Central memory CD8-positive, alpha-beta T cell (primary cell): ENCODE measurements around the gene TBCK.

Experiments used
- ATAC-seq: fragments of 150-1000 bp; cut with Tn5 transposase; replicated peaks from 2 replicates; pipeline ENCODE4 v1.10.0; 2022; ENCODE audit warnings: mild to moderate bottlenecking, moderate FRiP score, moderate number of reproducible peaks; ENCODE audit not compliant: poor library complexity, severe bottlenecking; ENCODE audit errors: extremely low read depth
- DNase-seq, 2 donors: peaks; one replicate each; pipeline ENCODE4 v3.0.0; 2021; ENCODE audit warnings: low spot score in 2 of 2
- H3K27ac Mint-ChIP-seq: one replicate; pipeline ENCODE4 v1.8.0; 2022; ENCODE audit warnings: low read depth, mild to moderate bottlenecking, moderate library complexity, mixed read lengths
- H3K27me3 Mint-ChIP-seq: one replicate; pipeline ENCODE4 v1.8.0; 2022; ENCODE audit warnings: mixed read lengths
- H3K36me3 Mint-ChIP-seq: one replicate; pipeline ENCODE4 v1.8.0; 2022; ENCODE audit warnings: mild to moderate bottlenecking, moderate library complexity, mixed read lengths; ENCODE audit not compliant: insufficient read depth
- H3K4me1 Mint-ChIP-seq: one replicate; pipeline ENCODE4 v1.8.0; 2022; ENCODE audit warnings: mixed read lengths
- H3K4me3 Mint-ChIP-seq: one replicate; pipeline ENCODE4 v1.8.0; 2022; ENCODE audit warnings: mild to moderate bottlenecking, moderate library complexity, mixed read lengths
- H3K9me3 Mint-ChIP-seq: one replicate; pipeline ENCODE4 v1.8.0; 2022; ENCODE audit warnings: mixed read lengths

TBCK gene

GRCh38 chr4:106266201-106266600 is 49.8 kb downstream of the TBCK start:
- Mint-ChIP-seq H3K4me3 (no peak overlapping the region), H3K4me1 (no peaks in the 10 kb centered on the region), H3K27me3 (no peaks in the 10 kb centered on the region), H3K9me3 (no peaks in the 10 kb centered on the region), H3K36me3 (no peaks in the 10 kb centered on the region), H3K27ac (no peak overlapping the region)
- ATAC-seq (no peak), DNase-seq (no peak)

GRCh38 chr4:106264331-106264728 is 51.7 kb downstream of the TBCK start:
- ATAC-seq = no peak
- H3K36me3 Mint-ChIP-seq = no peaks in the 10 kb centered on the region
- no peaks in the 10 kb centered on the region for H3K9me3 Mint-ChIP-seq
- no peak overlapping the region for H3K4me3 Mint-ChIP-seq
- H3K4me1 Mint-ChIP-seq = no peaks in the 10 kb centered on the region
- no peak for DNase-seq
- H3K27ac Mint-ChIP-seq = no peak overlapping the region
- no peaks in the 10 kb centered on the region for H3K27me3 Mint-ChIP-seq

GRCh38 chr4:106263594-106264330 is 52.2 kb downstream of the TBCK start:
- DNase-seq (no peak), ATAC-seq (no peak)
- H3K27me3 Mint-ChIP-seq = no peaks in the 10 kb centered on the region
- no peak overlapping the region for H3K27ac Mint-ChIP-seq
- no peaks in the 10 kb centered on the region for H3K4me1 Mint-ChIP-seq
- H3K36me3 Mint-ChIP-seq = no peaks in the 10 kb centered on the region
- H3K9me3 Mint-ChIP-seq = no peaks in the 10 kb centered on the region
- no peak overlapping the region for H3K4me3 Mint-ChIP-seq

GRCh38 chr4:106261980-106262379 is 54.0 kb downstream of the TBCK start:
- Mint-ChIP-seq H3K4me1 (no peaks in the 10 kb centered on the region), H3K27me3 (no peaks in the 10 kb centered on the region), H3K9me3 (no peaks in the 10 kb centered on the region), H3K27ac (no peak overlapping the region), H3K4me3 (no peak overlapping the region), H3K36me3 (peaks cover 2% of the 10 kb centered on the region)
- DNase-seq (no peak), ATAC-seq (no peak)

- H3K27ac Mint-ChIP-seq = no peak overlapping the region
- no peak for ATAC-seq
- no peak overlapping the region for H3K4me3 Mint-ChIP-seq
- no peaks in the 10 kb centered on the region for H3K27me3 Mint-ChIP-seq
- no peaks in the 10 kb centered on the region for H3K9me3 Mint-ChIP-seq
- no peaks in the 10 kb centered on the region for H3K4me1 Mint-ChIP-seq
- H3K36me3 Mint-ChIP-seq = peaks cover 2% of the 10 kb centered on the region
- DNase-seq = no peak
Measured at GRCh38 chr4:106258145-106259045, 57.6 kb downstream of the TBCK start.

- Mint-ChIP-seq H3K27ac (no peak overlapping the region), H3K4me1 (no peaks in the 10 kb centered on the region), H3K36me3 (peaks cover 4% of the 10 kb centered on the region), H3K9me3 (no peaks in the 10 kb centered on the region), H3K27me3 (no peaks in the 10 kb centered on the region), H3K4me3 (no peak overlapping the region)
- no peak for ATAC-seq
- DNase-seq = no peak
Measured at GRCh38 chr4:106256190-106256589, 59.8 kb downstream of the TBCK start.

- H3K36me3 Mint-ChIP-seq = peaks cover 7% of the 10 kb centered on the region
- ATAC-seq (no peak), DNase-seq (no peak)
- no peaks in the 10 kb centered on the region for H3K27me3 Mint-ChIP-seq
- H3K27ac Mint-ChIP-seq = no peak overlapping the region
- no peak overlapping the region for H3K4me3 Mint-ChIP-seq
- no peaks in the 10 kb centered on the region for H3K4me1 Mint-ChIP-seq
- no peaks in the 10 kb centered on the region for H3K9me3 Mint-ChIP-seq
Measured at GRCh38 chr4:106255195-106255594, 60.8 kb downstream of the TBCK start.

GRCh38 chr4:106253364-106254129 is 62.5 kb downstream of the TBCK start:
- Mint-ChIP-seq H3K4me3 (no peak overlapping the region), H3K36me3 (peaks cover 7% of the 10 kb centered on the region), H3K27ac (no peak overlapping the region), H3K4me1 (no peaks in the 10 kb centered on the region), H3K9me3 (no peaks in the 10 kb centered on the region), H3K27me3 (no peaks in the 10 kb centered on the region)
- ATAC-seq (no peak), DNase-seq (no peak)

GRCh38 chr4:106247600-106247999 is 68.4 kb downstream of the TBCK start:
- Mint-ChIP-seq H3K36me3 (peaks cover 3% of the 10 kb centered on the region), H3K4me1 (no peaks in the 10 kb centered on the region), H3K4me3 (no peak overlapping the region), H3K27ac (no peak overlapping the region), H3K9me3 (no peaks in the 10 kb centered on the region), H3K27me3 (no peaks in the 10 kb centered on the region)
- ATAC-seq (no peak), DNase-seq (no peak)

- H3K4me3 Mint-ChIP-seq = no peak overlapping the region
- ATAC-seq = no peak
- no peaks in the 10 kb centered on the region for H3K9me3 Mint-ChIP-seq
- no peaks in the 10 kb centered on the region for H3K27me3 Mint-ChIP-seq
- DNase-seq = no peak
- H3K27ac Mint-ChIP-seq = no peak overlapping the region
- no peaks in the 10 kb centered on the region for H3K4me1 Mint-ChIP-seq
- peaks cover 3% of the 10 kb centered on the region for H3K36me3 Mint-ChIP-seq
Measured at GRCh38 chr4:106246441-106246840, 69.6 kb downstream of the TBCK start.

GRCh38 chr4:106245176-106245575 is 70.8 kb downstream of the TBCK start:
- ATAC-seq = no peak
- Mint-ChIP-seq H3K36me3 (no peaks in the 10 kb centered on the region), H3K9me3 (no peaks in the 10 kb centered on the region), H3K27ac (no peak overlapping the region), H3K27me3 (no peaks in the 10 kb centered on the region), H3K4me1 (no peaks in the 10 kb centered on the region), H3K4me3 (no peak overlapping the region)
- DNase-seq = no peak

GRCh38 chr4:106240699-106241098 is 75.3 kb downstream of the TBCK start:
- Mint-ChIP-seq H3K27me3 (no peaks in the 10 kb centered on the region), H3K27ac (no peak overlapping the region), H3K4me3 (no peak overlapping the region), H3K9me3 (no peaks in the 10 kb centered on the region), H3K4me1 (no peaks in the 10 kb centered on the region), H3K36me3 (peaks cover 2% of the 10 kb centered on the region)
- DNase-seq (no peak), ATAC-seq (no peak)
